IMR-90 (cell line): Measurements from ENCODE around the gene ZIC3. TPM values are rescaled to one million over a fixed set of nuclear protein-coding genes. Genes with fewer than 3 reads are reported as not detected.

Experiments
- ATAC-seq: fragments of 200-7000 bp; cut with Tn5 transposase; 2 replicates; pipeline ENCODE4 v1.9.1; 2020; ENCODE audit warnings: low read depth, mild to moderate bottlenecking, moderate library complexity
- BruUV-seq: library from RNA; stranded (reverse); fragments of 400-500 nt; replicated peaks from 2 replicates; lab custom pipeline; 2021; lab: Mats Ljungman, UMichigan
- CTCF ChIA-PET: fragments of 300-600 bp; formaldehyde crosslinking; extraction: SDS; loops from one replicate; lab custom pipeline; 2021; ENCODE audit warnings: antibody characterized with exemption; lab: Yijun Ruan, JAX
- POLR2A ChIA-PET: fragments of 300-600 bp; sonication (Branson Sonifier 250); formaldehyde crosslinking; loops from one replicate; lab custom pipeline; 2022; ENCODE audit warnings: antibody characterized with exemption; ENCODE audit not compliant: unreplicated experiment; lab: Charles Lee
- DNase-seq: peaks from one replicate; pipeline ENCODE4 v3.0.0; 2013
- H2AFZ ChIP-seq: replicated peaks from 2 replicates; pipeline ENCODE3; 2013; ENCODE audit warnings: low read length, mild to moderate bottlenecking; ENCODE audit not compliant: poor library complexity
- H2AK5ac ChIP-seq: 2 replicates; pipeline ENCODE4 v1.6.1; 2013; ENCODE audit warnings: low read depth, low read length, inconsistent platforms
- H2AK9ac ChIP-seq: replicated peaks from 2 replicates; pipeline ENCODE3; 2013; ENCODE audit warnings: mild to moderate bottlenecking, low read depth, low read length, moderate library complexity; ENCODE audit not compliant: poor library complexity
- H2BK120ac ChIP-seq: 2 replicates; pipeline ENCODE4 v1.6.1; 2013; ENCODE audit warnings: low read depth, low read length, inconsistent platforms
- H2BK15ac ChIP-seq: 3 replicates; pipeline ENCODE4 v1.6.1; 2013; ENCODE audit warnings: low read depth, low read length, inconsistent platforms
- H2BK20ac ChIP-seq: 2 replicates; pipeline ENCODE4 v1.6.1; 2013; ENCODE audit warnings: low read depth, mild to moderate bottlenecking, inconsistent platforms, low read length, moderate library complexity
- H2BK5ac ChIP-seq: 2 replicates; pipeline ENCODE4 v1.6.1; 2013; ENCODE audit warnings: mild to moderate bottlenecking, low read depth, low read length, inconsistent platforms; ENCODE audit not compliant: poor library complexity, severe bottlenecking
- H3K14ac ChIP-seq: replicated peaks from 2 replicates; pipeline ENCODE4 v1.6.1; 2013; ENCODE audit warnings: low read depth, low read length, inconsistent platforms
- H3K18ac ChIP-seq: 2 replicates; pipeline ENCODE4 v1.6.1; 2013; ENCODE audit warnings: low read depth, low read length, control low read depth
- H3K23ac ChIP-seq: 2 replicates; pipeline ENCODE4 v1.6.1; 2013; ENCODE audit warnings: low read depth, low read length, inconsistent platforms
- H3K27ac ChIP-seq: 2 replicates; pipeline ENCODE4 v1.5.1; 2013; ENCODE audit warnings: mild to moderate bottlenecking, control low read depth, low read length; ENCODE audit not compliant: insufficient read depth
- H3K27me3 ChIP-seq: 2 replicates; pipeline ENCODE4 v1.6.1; 2013; ENCODE audit warnings: low read length; ENCODE audit not compliant: control insufficient read depth, insufficient read depth
- H3K36me3 ChIP-seq: 2 replicates; pipeline ENCODE4 v1.6.1; 2013; ENCODE audit warnings: low read length, mixed read lengths; ENCODE audit not compliant: control insufficient read depth, insufficient read depth
- H3K4ac ChIP-seq: 2 replicates; pipeline ENCODE4 v1.6.1; 2013; ENCODE audit warnings: low read depth, low read length, inconsistent platforms
- H3K4me1 ChIP-seq: 2 replicates; pipeline ENCODE4 v1.6.1; 2013; ENCODE audit warnings: low read length, mixed read lengths; ENCODE audit not compliant: control insufficient read depth, insufficient read depth
- H3K4me2 ChIP-seq: 2 replicates; pipeline ENCODE4 v1.6.1; 2013; ENCODE audit warnings: low read depth, mild to moderate bottlenecking, control low read depth, low read length, moderate library complexity
- H3K4me3 ChIP-seq: 2 replicates; pipeline ENCODE4 v1.5.1; 2013; ENCODE audit warnings: low read depth, mild to moderate bottlenecking, control low read depth, low read length, moderate library complexity; ENCODE audit not compliant: insufficient read depth
- H3K56ac ChIP-seq: 2 replicates; pipeline ENCODE4 v1.6.1; 2013; ENCODE audit warnings: low read length, inconsistent platforms; ENCODE audit not compliant: insufficient read depth; ENCODE audit errors: extremely low read depth
- H3K79me1 ChIP-seq, 2 experiments: 2 replicates each; pipeline ENCODE4 v1.6.1; 2013; ENCODE audit warnings: low read length in 2 of 2, inconsistent platforms in 1 of 2, low read depth in 1 of 2
- H3K9ac ChIP-seq: 2 replicates; pipeline ENCODE4 v1.6.1; 2013; ENCODE audit warnings: low read depth, low read length, control low read depth
- H3K9me1 ChIP-seq: 2 replicates; pipeline ENCODE4 v1.6.1; 2013; ENCODE audit warnings: low read length, inconsistent platforms; ENCODE audit not compliant: insufficient read depth
- H3K9me3 ChIP-seq: 2 replicates; pipeline ENCODE4 v1.6.1; 2013; ENCODE audit warnings: low read length; ENCODE audit not compliant: control insufficient read depth, insufficient read depth
- H4K20me1 ChIP-seq: 2 replicates; pipeline ENCODE4 v1.6.1; 2013; ENCODE audit warnings: low read length, inconsistent platforms; ENCODE audit not compliant: insufficient read depth
- H4K5ac ChIP-seq: 2 replicates; pipeline ENCODE4 v1.6.1; 2013; ENCODE audit warnings: mild to moderate bottlenecking, low read depth, low read length, control low read depth
- H4K8ac ChIP-seq, 2 experiments: 2 replicates each; pipeline ENCODE4 v1.6.1; 2013; ENCODE audit warnings: low read depth in 2 of 2, low read length in 2 of 2, control low read depth in 1 of 2, inconsistent platforms in 1 of 2
- H4K91ac ChIP-seq: 2 replicates; pipeline ENCODE4 v1.6.1; 2013; ENCODE audit warnings: low read depth, low read length, inconsistent platforms; ENCODE audit not compliant: insufficient read depth
- BHLHE40 ChIP-seq: fragments of 150-350 bp; IDR thresholded peaks from 2 replicates; pipeline ENCODE4 v1.6.1; 2016; ENCODE audit warnings: mild to moderate bottlenecking, low read depth, low read length
- CEBPB ChIP-seq: IDR thresholded peaks from 2 replicates; pipeline ENCODE4 v1.6.1; 2012; ENCODE audit warnings: low read depth, low read length, improper control_type of control experiment
- CTCF ChIP-seq: conservative IDR thresholded peaks from 2 replicates; pipeline ENCODE4 v1.5.1; 2012; ENCODE audit warnings: mild to moderate bottlenecking, low read depth, low read length, improper control_type of control experiment
- ELK1 ChIP-seq: fragments of 150-350 bp; IDR thresholded peaks from 2 replicates; pipeline ENCODE4 v1.6.1; 2016; ENCODE audit warnings: low read depth, mild to moderate bottlenecking, low read length, moderate library complexity, borderline replicate concordance
- MAFK ChIP-seq: IDR thresholded peaks from 2 replicates; pipeline ENCODE4 v1.6.1; 2012; ENCODE audit warnings: low read depth, low read length, improper control_type of control experiment
- MXI1 ChIP-seq: IDR thresholded peaks from 2 replicates; pipeline ENCODE4 v1.6.1; 2012; ENCODE audit warnings: low read depth, mild to moderate bottlenecking, low read length, moderate library complexity, borderline replicate concordance
- NFE2L2 ChIP-seq: fragments of 150-350 bp; IDR thresholded peaks from 2 replicates; pipeline ENCODE4 v1.6.1; 2016; ENCODE audit warnings: low read depth, mild to moderate bottlenecking, low read length
- POLR2A ChIP-seq: IDR thresholded peaks from 2 replicates; pipeline ENCODE4 v1.6.1; 2012; ENCODE audit warnings: mild to moderate bottlenecking, low read depth, low read length
- RAD21 ChIP-seq: IDR thresholded peaks from 2 replicates; pipeline ENCODE4 v1.6.1; 2012; ENCODE audit warnings: low read length, improper control_type of control experiment
- RCOR1 ChIP-seq: IDR thresholded peaks from 2 replicates; pipeline ENCODE4 v1.6.1; 2012; ENCODE audit warnings: mild to moderate bottlenecking, low read length, improper control_type of control experiment; ENCODE audit not compliant: insufficient replicate concordance
- WGBS, 2 experiments: methylation state at CpG; one replicate each; pipeline versions ENCODE4 v1.1.5 to v1.1.7; 2013; ENCODE audit warnings: missing lambda C conversion rate in 2 of 2; ENCODE audit not compliant: insufficient read length in 1 of 2; ENCODE audit errors: extremely low coverage in 2 of 2; 5-methylcytosine and 5-hydroxymethylcytosine counted together
- dilution Hi-C: fragments of 300-500 bp; cut with HindIII; formaldehyde crosslinking; loops from one replicate; pipeline ENCODE4 v1.14.3; 2018; ENCODE audit warnings: low sequenced_read_pairs; ENCODE audit not compliant: unreplicated experiment
- in situ Hi-C: fragments of 300-500 bp; cut with MboI; formaldehyde crosslinking; loops from 3 replicates; pipeline ENCODE4 v1.14.3; 2019; ENCODE audit warnings: low sequenced_read_pairs, inconsistent platforms, mixed read lengths
- intact Hi-C: fragments of 100-400 bp; cut with micrococcal nuclease; formaldehyde crosslinking; loops from 2 replicates; pipeline ENCODE4 v1.10.0; 2022
- polyA plus RNA-seq, 3 experiments: library from polyadenylated mRNA; depleted of rRNA; stranded (reverse); fragments of >200 nt; gene quantifications; 2 replicates each; pipeline ENCODE4 v1.2.3, GENCODE V29; 2012; ENCODE audit warnings: low replicate concordance in 1 of 3
- total RNA-seq: library from RNA; depleted of rRNA; stranded (reverse); fragments of >200 nt; gene quantifications from 2 replicates; pipeline ENCODE4 v1.2.3, GENCODE V29; 2012
- TF ChIP-seq, protein P1 (sequence below): fragments of 150-350 bp; IDR thresholded peaks from 2 replicates; pipeline ENCODE4 v1.6.1; 2017; ENCODE audit warnings: mild to moderate bottlenecking, antibody characterized with exemption, low read length, low read depth

ZIC3 gene
- total and polyA plus RNA-seq, 2 of the 4 experiments (the other 2 are of a cell fraction): not detected

DNA sequence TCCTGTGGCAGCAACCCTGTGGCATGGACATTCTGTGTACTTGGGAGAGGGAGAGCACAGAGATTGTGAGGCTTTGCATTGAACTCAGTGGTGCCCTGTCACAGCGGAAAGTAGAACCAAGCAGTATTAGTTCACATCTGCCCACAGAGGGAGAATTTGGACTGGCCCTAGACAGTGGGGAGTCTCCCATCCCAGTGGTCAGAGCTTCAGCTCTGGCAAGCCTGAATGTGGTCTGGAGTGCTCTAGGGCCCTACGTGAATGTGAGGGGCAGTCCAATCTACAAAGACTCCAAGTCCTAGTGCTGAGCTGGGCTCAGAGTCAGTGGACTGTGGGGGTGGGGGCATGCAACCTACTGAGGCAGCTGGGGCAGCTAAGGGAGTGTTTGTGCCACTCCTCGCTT lies 34.8 kb downstream of the ZIC3 start:
- Histone ChIP-seq H2AFZ (no peak overlapping the region), H4K8ac (no peak overlapping the region), H4K20me1 (no peaks in the 10 kb centered on the region), H4K5ac (no peak overlapping the region), H3K9ac (no peak overlapping the region), H3K4me3 (no peak overlapping the region), H2AK5ac (no peak overlapping the region), H3K4me2 (no peak overlapping the region), H2BK5ac (no peak overlapping the region), H3K4ac (no peak overlapping the region), H3K27ac (no peak overlapping the region), H2AK9ac (no peak overlapping the region), H2BK15ac (no peak overlapping the region), H3K56ac (no peak overlapping the region), H4K91ac (no peak overlapping the region), H3K18ac (no peak overlapping the region), H3K9me3 (no peaks in the 10 kb centered on the region; the same call in 1 of the 2 replicates), H3K14ac (no peak overlapping the region), H3K4me1 (no peaks in the 10 kb centered on the region), H2BK20ac (no peak overlapping the region), H3K27me3 (no peaks in the 10 kb centered on the region), H3K9me1 (no peaks in the 10 kb centered on the region), H2BK120ac (no peak overlapping the region), H3K79me1 (no peaks in the 10 kb centered on the region), H3K36me3 (no peaks in the 10 kb centered on the region), H3K23ac (no peak overlapping the region)
- intact Hi-C loops: no loop called here
- POLR2A ChIA-PET: no interaction called here
- DNase-seq (no peak), ATAC-seq (no peak)
- dilution Hi-C loops: no loop called here
- BruUV-seq: no TSS peak
- CTCF ChIA-PET: no interaction called here
- TF ChIP-seq, protein P1, sequence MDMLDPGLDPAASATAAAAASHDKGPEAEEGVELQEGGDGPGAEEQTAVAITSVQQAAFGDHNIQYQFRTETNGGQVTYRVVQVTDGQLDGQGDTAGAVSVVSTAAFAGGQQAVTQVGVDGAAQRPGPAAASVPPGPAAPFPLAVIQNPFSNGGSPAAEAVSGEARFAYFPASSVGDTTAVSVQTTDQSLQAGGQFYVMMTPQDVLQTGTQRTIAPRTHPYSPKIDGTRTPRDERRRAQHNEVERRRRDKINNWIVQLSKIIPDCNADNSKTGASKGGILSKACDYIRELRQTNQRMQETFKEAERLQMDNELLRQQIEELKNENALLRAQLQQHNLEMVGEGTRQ: no peak
- TF ChIP-seq RAD21 (no peak), MXI1 (no peak), CTCF (no peak), RCOR1 (no peak), ELK1 (no peak), CEBPB (no peak), NFE2L2 (no peak), MAFK (no peak), POLR2A (no peak), BHLHE40 (no peak)
- no CpG with 5 or more reads among the region's 3 CpGs for WGBS, 2 experiments
- in situ Hi-C loops: no loop called here
